B cell (primary cell): ENCODE results near the gene MRGPRG. TPM values are rescaled to one million over a fixed set of nuclear protein-coding genes. Genes with fewer than 3 reads are reported as not detected.

Experiments used
- ATAC-seq: fragments of 200-7000 bp; cut with Tn5 transposase; one replicate; pipeline ENCODE4 v1.10.0; 2021; ENCODE audit warnings: low read depth, mild to moderate bottlenecking, moderate number of reproducible peaks, moderate library complexity
- CTCF ChIA-PET: fragments of 350-600 bp; sonication (Branson Sonifier 250); formaldehyde crosslinking; loops from one replicate; lab custom pipeline; 2021; ENCODE audit warnings: antibody characterized with exemption, inconsistent platforms; lab: Charles Lee
- POLR2A ChIA-PET: fragments of 350-600 bp; sonication (Branson Sonifier 250); formaldehyde crosslinking; loops from one replicate; lab custom pipeline; 2021; ENCODE audit warnings: antibody characterized with exemption; lab: Charles Lee
- DNase-seq: peaks from one replicate; pipeline ENCODE4 v3.0.0; 2013
- H2AFZ ChIP-seq: 2 replicates; pipeline ENCODE4 v1.6.1; 2012; ENCODE audit warnings: mild to moderate bottlenecking, low read depth, low read length; ENCODE audit not compliant: insufficient read depth, poor library complexity, severe bottlenecking
- H3K27ac ChIP-seq, 2 donors: 1 replicate in 1 of 2; 2 replicates in 1 of 2; pipeline ENCODE4 v1.5.1; 2012 to 2013; ENCODE audit warnings: low read length in 2 of 2, mild to moderate bottlenecking in 2 of 2, moderate library complexity in 1 of 2
- H3K27me3 ChIP-seq, 4 experiments: fragments of 200-600 bp in 1 of 4; sonication (generic) in 1 of 4; replicated peaks in 1 of 4; 1 replicate in 2 of 4; 2 replicates in 2 of 4; pipeline versions ENCODE4 v1.6.1 to v1.7.0; 2013 to 2016; ENCODE audit warnings: low read length in 3 of 4, mild to moderate bottlenecking in 2 of 4, mixed read lengths in 1 of 4, moderate library complexity in 1 of 4; ENCODE audit not compliant: insufficient read depth in 4 of 4, control insufficient read depth in 3 of 4; ENCODE audit errors: control extremely low read depth in 1 of 4
- H3K36me3 ChIP-seq, 2 experiments: replicated peaks in 1 of 2; 1 replicate in 1 of 2; 2 replicates in 1 of 2; pipeline versions ENCODE4 v1.6.1 to v1.7.1; 2013; ENCODE audit warnings: low read length in 1 of 2; ENCODE audit not compliant: insufficient read depth in 2 of 2, control insufficient read depth in 1 of 2; ENCODE audit errors: control extremely low read depth in 1 of 2, extremely low read depth in 1 of 2
- H3K4me1 ChIP-seq, 2 donors: fragments of 200-600 bp in 1 of 2; sonication (generic) in 1 of 2; 1 replicate in 1 of 2; 2 replicates in 1 of 2; pipeline versions ENCODE4 v1.5.1 to v1.6.1; 2013 to 2017; ENCODE audit warnings: low read length in 2 of 2; ENCODE audit not compliant: control insufficient read depth in 2 of 2, insufficient read depth in 2 of 2
- H3K4me2 ChIP-seq: replicated peaks from 2 replicates; pipeline ENCODE3; 2012; ENCODE audit warnings: mild to moderate bottlenecking, low read depth, low read length; ENCODE audit not compliant: poor library complexity, severe bottlenecking
- H3K4me3 ChIP-seq, 5 experiments: fragments of 200-600 bp in 1 of 5; sonication (generic) in 1 of 5; 1 replicate in 3 of 5; 2 replicates in 2 of 5; pipeline versions ENCODE4 v1.5.1 to v1.7.0; 2011 to 2016; ENCODE audit warnings: low read length in 4 of 5, mild to moderate bottlenecking in 4 of 5, low read depth in 2 of 5, control low read depth in 1 of 5, moderate library complexity in 1 of 5; ENCODE audit not compliant: insufficient read depth in 1 of 5; ENCODE audit errors: control extremely low read depth in 1 of 5, extremely low read depth in 1 of 5
- H3K79me2 ChIP-seq: fragments of 200-600 bp; sonication (generic); one replicate; pipeline ENCODE4 v1.6.0; 2016; ENCODE audit warnings: low read length; ENCODE audit not compliant: control insufficient read depth, insufficient read depth
- H3K9ac ChIP-seq: fragments of 200-600 bp; sonication (generic); 2 replicates; pipeline ENCODE4 v1.6.1; 2017; ENCODE audit warnings: mild to moderate bottlenecking, low read length, moderate library complexity
- H3K9me3 ChIP-seq, 3 donors: one replicate each; pipeline versions ENCODE4 v1.6.1 to v1.7.1; 2013; ENCODE audit warnings: low read length in 2 of 3; ENCODE audit not compliant: control insufficient read depth in 2 of 3, insufficient read depth in 1 of 3; ENCODE audit errors: control extremely low read depth in 1 of 3
- H4K20me1 ChIP-seq: 2 replicates; pipeline ENCODE4 v1.6.0; 2012; ENCODE audit warnings: mild to moderate bottlenecking, low read length; ENCODE audit not compliant: insufficient read depth, control insufficient read depth, poor library complexity, severe bottlenecking
- H3K27ac Mint-ChIP-seq: one replicate; pipeline ENCODE4 v1.8.0; 2021; ENCODE audit warnings: mixed read lengths
- H3K27me3 Mint-ChIP-seq: one replicate; pipeline ENCODE4 v1.8.0; 2021; ENCODE audit warnings: mixed read lengths
- H3K4me1 Mint-ChIP-seq: one replicate; pipeline ENCODE4 v1.8.0; 2021; ENCODE audit warnings: mixed read lengths
- H3K4me3 Mint-ChIP-seq: one replicate; pipeline ENCODE4 v1.8.0; 2021; ENCODE audit warnings: mixed read lengths
- H3K9me3 Mint-ChIP-seq: one replicate; pipeline ENCODE4 v1.8.0; 2022; ENCODE audit warnings: mixed read lengths; ENCODE audit not compliant: insufficient read depth
- CTCF ChIP-seq: fragments of 200-600 bp; IDR thresholded peaks from one replicate; pipeline ENCODE4 v1.8.0; 2022; ENCODE audit warnings: antibody characterized with exemption, mild to moderate bottlenecking
- EZH2 ChIP-seq: IDR thresholded peaks from 2 replicates; pipeline ENCODE4 v1.6.1; 2012; ENCODE audit warnings: borderline replicate concordance, low read depth, mild to moderate bottlenecking, moderate library complexity, low read length; ENCODE audit not compliant: insufficient read depth, poor library complexity, severe bottlenecking
- WGBS: methylation state at CpG from one replicate; pipeline ENCODE4 v1.1.5; 2013; ENCODE audit warnings: missing lambda C conversion rate; ENCODE audit not compliant: insufficient coverage; 5-methylcytosine and 5-hydroxymethylcytosine counted together
- intact Hi-C: fragments of 100-400 bp; cut with micrococcal nuclease; formaldehyde crosslinking; loops from one replicate; pipeline ENCODE4 v1.10.0; 2022
- polyA plus RNA-seq: library from polyadenylated mRNA; depleted of rRNA; stranded (reverse); fragments of >200 nt; gene quantifications from 2 replicates; pipeline ENCODE4 v1.2.3, GENCODE V29; 2012
- total RNA-seq, 2 donors: library from RNA; stranded (reverse); fragments of 120-200 nt in 1 of 2; gene quantifications; 1 replicate in 1 of 2; 2 replicates in 1 of 2; pipeline versions ENCODE4 v1.2.3 to v1.2.4, GENCODE V29; 2013 to 2022

The MRGPRG gene
- total and polyA plus RNA-seq, 2 donors (not counting 1 experiment from before 2014, with no cell fraction given) = not detected

DNA sequence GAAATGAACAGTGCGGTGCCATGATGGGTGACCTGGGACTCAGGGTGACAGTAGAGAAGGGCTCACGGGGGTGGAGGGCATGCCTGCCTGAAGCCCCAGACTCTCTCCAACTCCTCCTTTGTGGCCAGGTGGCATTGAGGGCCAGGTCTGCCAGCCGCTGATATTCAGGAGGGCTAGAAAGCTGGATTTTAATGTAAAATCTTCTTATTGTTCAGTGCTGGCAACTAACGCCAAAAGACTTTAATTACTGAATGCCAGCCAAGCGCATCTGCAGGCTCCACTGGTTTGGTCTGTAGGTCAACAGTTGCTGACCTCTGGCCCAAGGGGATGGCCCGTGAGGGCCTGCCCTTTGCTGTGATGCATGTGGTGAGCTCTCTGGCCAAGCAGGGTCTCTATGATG is 10.3 kb downstream of the MRGPRG start:
- intact Hi-C loops = no loop called here
- no peaks in the 10 kb centered on the region for H3K4me1 Mint-ChIP-seq
- CTCF ChIA-PET = no interaction called here
- Histone ChIP-seq H3K36me3 (no peaks in the 10 kb centered on the region), H3K27ac (no peak overlapping the region), H3K9me3 (peaks cover 2 to 15% (median 3%) of the 10 kb centered on the region in 3 donors), H3K27me3 (peaks cover 0 to 4% (median 2%) of the 10 kb centered on the region in 4 experiments), H3K4me3 (no peak overlapping the region), H3K9ac (no peak overlapping the region), H3K79me2 (no peaks in the 10 kb centered on the region), H3K4me1 (no peaks in the 10 kb centered on the region), H2AFZ (no peak overlapping the region), H3K4me2 (no peak overlapping the region), H4K20me1 (no peaks in the 10 kb centered on the region)
- H3K4me3 Mint-ChIP-seq = no peak overlapping the region
- TF ChIP-seq CTCF (no peak), EZH2 (no peak)
- peaks cover 13% of the 10 kb centered on the region for H3K27me3 Mint-ChIP-seq
- no peak for DNase-seq
- H3K9me3 Mint-ChIP-seq = peaks cover 3% of the 10 kb centered on the region
- POLR2A ChIA-PET = no interaction called here
- 85% methylated on average over 4 of the region's 6 CpGs for WGBS
- no peak for ATAC-seq
- H3K27ac Mint-ChIP-seq = no peak overlapping the region

GRCh38 chr11:3207526-3208189 is 11.0 kb downstream of the MRGPRG start:
- ATAC-seq (no peak), DNase-seq (no peak)
- intact Hi-C loops = no loop called here
- Mint-ChIP-seq H3K27ac (no peak overlapping the region), H3K9me3 (peaks cover 3% of the 10 kb centered on the region), H3K4me1 (no peaks in the 10 kb centered on the region), H3K4me3 (no peak overlapping the region), H3K27me3 (peaks cover 9% of the 10 kb centered on the region)
- no peak overlapping the region for H2AFZ ChIP-seq
- peaks cover 2 to 15% (median 3%) of the 10 kb centered on the region in 3 donors for H3K9me3 ChIP-seq
- CTCF ChIA-PET = no interaction called here
- no peak overlapping the region for H3K4me3 ChIP-seq
- H3K4me1 ChIP-seq = no peaks in the 10 kb centered on the region
- H3K27ac ChIP-seq = no peak overlapping the region
- H4K20me1 ChIP-seq = no peaks in the 10 kb centered on the region
- no peak overlapping the region for H3K9ac ChIP-seq
- 81% methylated on average over 7 of the region's 8 CpGs for WGBS
- no peaks in the 10 kb centered on the region for H3K79me2 ChIP-seq
- TF ChIP-seq CTCF = no peak
- TF ChIP-seq EZH2 = no peak
- H3K36me3 ChIP-seq = no peaks in the 10 kb centered on the region
- POLR2A ChIA-PET = no interaction called here
- H3K27me3 ChIP-seq = peaks cover 0 to 8% (median 4%) of the 10 kb centered on the region in 4 experiments
- H3K4me2 ChIP-seq = no peak overlapping the region
